Suprapubic skin (tissue), 4 donors: Measurements from ENCODE around the gene ATRN.

Source experiments
- EP300 ChIP-seq: sonication (generic); formaldehyde crosslinking; IDR thresholded peaks from one replicate; pipeline ENCODE4 v1.6.1; 2017; ENCODE audit warnings: antibody characterized with exemption
- POLR2A ChIP-seq, 2 donors: fragments of 450-650 bp; IDR thresholded peaks; one replicate each; pipeline ENCODE4 v1.6.1; 2017; ENCODE audit warnings: antibody characterized with exemption in 2 of 2, mild to moderate bottlenecking in 2 of 2, moderate library complexity in 2 of 2
- POLR2AphosphoS5 ChIP-seq, 3 donors: sonication (generic); formaldehyde crosslinking; IDR thresholded peaks; one replicate each; pipeline ENCODE4 v1.6.1; 2017; ENCODE audit warnings: antibody characterized with exemption in 3 of 3
- TF ChIP-seq, protein P1 (sequence below), 2 donors: fragments of 200-600 bp in 1 of 2; fragments of 450-650 bp in 1 of 2; sonication (generic) in 1 of 2; IDR thresholded peaks; one replicate each; pipeline ENCODE4 v1.5.1; 2016 to 2019; ENCODE audit warnings: antibody characterized with exemption in 2 of 2, mild to moderate bottlenecking in 1 of 2, moderate library complexity in 1 of 2

DNA sequence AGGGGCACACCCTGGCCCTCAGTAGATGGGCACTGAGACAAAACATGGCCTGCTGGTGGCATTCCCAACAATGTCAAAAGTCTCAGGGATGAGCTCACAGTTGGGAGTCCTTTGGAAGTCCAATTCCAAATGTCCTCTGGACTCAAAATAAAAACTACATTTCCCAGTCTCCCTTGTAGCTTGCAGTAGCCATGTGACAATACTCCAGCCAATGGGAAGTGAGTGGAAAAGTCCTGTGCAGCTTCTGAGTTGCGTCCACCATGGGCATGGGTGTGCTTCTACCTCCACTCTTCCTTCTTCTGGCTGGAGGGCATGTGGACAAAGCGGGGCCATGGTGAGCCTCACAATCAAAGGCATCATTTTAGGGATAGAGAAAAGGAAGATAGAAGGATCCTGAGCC lies 216.8 kb downstream of the ATRN start:
- TF ChIP-seq, protein P1, sequence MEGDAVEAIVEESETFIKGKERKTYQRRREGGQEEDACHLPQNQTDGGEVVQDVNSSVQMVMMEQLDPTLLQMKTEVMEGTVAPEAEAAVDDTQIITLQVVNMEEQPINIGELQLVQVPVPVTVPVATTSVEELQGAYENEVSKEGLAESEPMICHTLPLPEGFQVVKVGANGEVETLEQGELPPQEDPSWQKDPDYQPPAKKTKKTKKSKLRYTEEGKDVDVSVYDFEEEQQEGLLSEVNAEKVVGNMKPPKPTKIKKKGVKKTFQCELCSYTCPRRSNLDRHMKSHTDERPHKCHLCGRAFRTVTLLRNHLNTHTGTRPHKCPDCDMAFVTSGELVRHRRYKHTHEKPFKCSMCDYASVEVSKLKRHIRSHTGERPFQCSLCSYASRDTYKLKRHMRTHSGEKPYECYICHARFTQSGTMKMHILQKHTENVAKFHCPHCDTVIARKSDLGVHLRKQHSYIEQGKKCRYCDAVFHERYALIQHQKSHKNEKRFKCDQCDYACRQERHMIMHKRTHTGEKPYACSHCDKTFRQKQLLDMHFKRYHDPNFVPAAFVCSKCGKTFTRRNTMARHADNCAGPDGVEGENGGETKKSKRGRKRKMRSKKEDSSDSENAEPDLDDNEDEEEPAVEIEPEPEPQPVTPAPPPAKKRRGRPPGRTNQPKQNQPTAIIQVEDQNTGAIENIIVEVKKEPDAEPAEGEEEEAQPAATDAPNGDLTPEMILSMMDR (IDR thresholded peaks at IDR 0.05): no peak
- no peak for TF ChIP-seq POLR2AphosphoS5 (IDR thresholded peaks at IDR 0.05)
- no peak for TF ChIP-seq EP300
- TF ChIP-seq POLR2A (IDR thresholded peaks at IDR 0.05): no peak
